H1 (cell line): Measurements from ENCODE around the gene ADD3. TPM values are rescaled to one million over a fixed set of nuclear protein-coding genes. Genes with fewer than 3 reads are reported as not detected.

ENCODE experiments used
- ASH2L ChIP-seq: fragments of 200-600, 300-600 bp; sonication (generic); IDR thresholded peaks from one replicate; pipeline ENCODE4 v1.7.1; 2017; ENCODE audit warnings: low read length
- ATF2 ChIP-seq: IDR thresholded peaks from 2 replicates; pipeline ENCODE4 v1.6.1; 2012; ENCODE audit warnings: low read length, inconsistent platforms
- CHD2 ChIP-seq: IDR thresholded peaks from 2 replicates; pipeline ENCODE4 v1.6.1; 2012; ENCODE audit warnings: low read length, improper control_type of control experiment
- MAX ChIP-seq: IDR thresholded peaks from 2 replicates; pipeline ENCODE4 v1.6.1; 2012; ENCODE audit warnings: inconsistent platforms
- NANOG ChIP-seq: IDR thresholded peaks from 2 replicates; pipeline ENCODE4 v1.6.1; 2011; ENCODE audit warnings: low read length, low read depth, mild to moderate bottlenecking, inconsistent platforms; ENCODE audit not compliant: insufficient read depth, poor library complexity, severe bottlenecking
- POLR2A ChIP-seq, 2 experiments: IDR thresholded peaks; 1 replicate in 1 of 2; 2 replicates in 1 of 2; pipeline ENCODE4 v1.6.1; 2011; ENCODE audit warnings: low read depth in 2 of 2, low read length in 2 of 2, mild to moderate bottlenecking in 2 of 2; ENCODE audit errors: control extremely low read depth in 1 of 2
- RFX5 ChIP-seq: IDR thresholded peaks from 2 replicates; pipeline ENCODE4 v1.6.1; 2011; ENCODE audit warnings: low read depth, low read length, improper control_type of control experiment, borderline replicate concordance
- SP2 ChIP-seq: IDR thresholded peaks from 2 replicates; pipeline ENCODE4 v1.6.1; 2012; ENCODE audit warnings: mild to moderate bottlenecking, low read length, inconsistent platforms
- TEAD4 ChIP-seq: IDR thresholded peaks from 2 replicates; pipeline ENCODE4 v1.6.1; 2012; ENCODE audit warnings: low read depth, low read length, inconsistent platforms, mixed read lengths
- USF2 ChIP-seq: IDR thresholded peaks from 2 replicates; pipeline ENCODE4 v1.6.1; 2011; ENCODE audit warnings: low read length, improper control_type of control experiment
- polyA plus RNA-seq, 7 experiments: library from polyadenylated mRNA; depleted of rRNA in 3 of 7; stranded (reverse) in 5 of 7; unstranded in 2 of 7; fragments of >200 nt in 5 of 7; fragments of 200-250 nt in 2 of 7; gene quantifications; 1 replicate in 5 of 7; 2 replicates in 1 of 7; 4 replicates in 1 of 7; pipeline versions ENCODE4 v1.2.1 to v1.2.3, GENCODE V29; 2011 to 2013; ENCODE audit warnings: missing spikeins in 2 of 7, mixed read lengths in 2 of 7
- total RNA-seq: library from RNA; stranded (reverse); fragmentation: NEBNext Ultra II Directional; extraction: Animal tissue kit (Norgen Biotek cat#: 25700); gene quantifications from 2 replicates; pipeline ENCODE4 v1.2.1, GENCODE V29; 2021

ADD3 gene
- total and polyA plus RNA-seq, 2 of the 8 experiments (the other 6 are each of a cell fraction or from before 2014, with no cell fraction given) = 44.7 to 85.6 TPM

- TF ChIP-seq MAX = no peak
- TF ChIP-seq POLR2A (IDR thresholded peaks at IDR 0.05; ENCODE audit: control extremely low read depth in 1 of 2, low read depth in 2 of 2, low read length in 2 of 2) = peak; percentile 59 to 73
- no peak for TF ChIP-seq USF2
- no peak for TF ChIP-seq SP2
- TF ChIP-seq TEAD4 = no peak
- no peak for TF ChIP-seq RFX5
- TF ChIP-seq NANOG = no peak
- TF ChIP-seq ATF2 = no peak
- TF ChIP-seq CHD2 = no peak
- no peak for TF ChIP-seq ASH2L
Observed at GRCh38 chr10:110007701-110008517, at the start of gene ADD3 (continued).
